ENCODE measurements around the gene DACT3.

DNA sequence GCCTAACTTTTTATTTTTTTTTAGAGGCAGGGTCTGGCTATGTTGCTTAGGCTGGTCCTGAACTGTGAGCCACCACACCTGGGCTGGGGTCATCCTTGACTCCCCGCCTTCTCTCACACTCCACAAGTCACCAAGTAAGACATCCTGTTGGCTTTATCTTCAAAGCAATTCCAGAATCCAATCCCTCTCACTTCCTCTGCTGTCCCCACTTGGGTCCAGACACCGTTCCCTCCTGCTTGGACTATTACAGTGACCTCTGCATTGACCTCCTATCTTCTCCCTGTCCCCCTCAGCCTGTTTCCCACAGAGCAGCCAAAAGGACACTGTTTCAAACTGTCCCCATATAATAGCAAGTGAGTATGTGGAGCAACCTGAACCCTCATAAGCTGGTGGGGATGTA, 20.3 kb downstream of the DACT3 start:
- TF ChIP-seq RFX5 (IDR thresholded peaks at IDR 0.05; ENCODE audit: low read length) (no peak), NFIC (IDR thresholded peaks at IDR 0.05; ENCODE audit: borderline replicate concordance) (no peak), ZBTB33 (IDR thresholded peaks at IDR 0.05; ENCODE audit: borderline replicate concordance, low read depth) (no peak), SMC3 (IDR thresholded peaks at IDR 0.05; ENCODE audit: low read depth, low read length) (no peak), EP300 (IDR thresholded peaks at IDR 0.05; ENCODE audit: borderline replicate concordance in 1 of 2, low read depth in 1 of 2, low read length in 1 of 2) (no peak), GATA2 (CRISPR knock-in tag; IDR thresholded peaks at IDR 0.05) (no peak), GABPA (IDR thresholded peaks at IDR 0.05; ENCODE audit: low read depth) (no peak), POLR2AphosphoS5 (IDR thresholded peaks at IDR 0.05; ENCODE audit: low read depth, low read length) (no peak), MXI1 (IDR thresholded peaks at IDR 0.05; ENCODE audit: low read depth, low read length) (no peak), RXRA (IDR thresholded peaks at IDR 0.05; ENCODE audit: borderline replicate concordance, low read depth) (no peak)
- TF ChIP-seq, protein P1, sequence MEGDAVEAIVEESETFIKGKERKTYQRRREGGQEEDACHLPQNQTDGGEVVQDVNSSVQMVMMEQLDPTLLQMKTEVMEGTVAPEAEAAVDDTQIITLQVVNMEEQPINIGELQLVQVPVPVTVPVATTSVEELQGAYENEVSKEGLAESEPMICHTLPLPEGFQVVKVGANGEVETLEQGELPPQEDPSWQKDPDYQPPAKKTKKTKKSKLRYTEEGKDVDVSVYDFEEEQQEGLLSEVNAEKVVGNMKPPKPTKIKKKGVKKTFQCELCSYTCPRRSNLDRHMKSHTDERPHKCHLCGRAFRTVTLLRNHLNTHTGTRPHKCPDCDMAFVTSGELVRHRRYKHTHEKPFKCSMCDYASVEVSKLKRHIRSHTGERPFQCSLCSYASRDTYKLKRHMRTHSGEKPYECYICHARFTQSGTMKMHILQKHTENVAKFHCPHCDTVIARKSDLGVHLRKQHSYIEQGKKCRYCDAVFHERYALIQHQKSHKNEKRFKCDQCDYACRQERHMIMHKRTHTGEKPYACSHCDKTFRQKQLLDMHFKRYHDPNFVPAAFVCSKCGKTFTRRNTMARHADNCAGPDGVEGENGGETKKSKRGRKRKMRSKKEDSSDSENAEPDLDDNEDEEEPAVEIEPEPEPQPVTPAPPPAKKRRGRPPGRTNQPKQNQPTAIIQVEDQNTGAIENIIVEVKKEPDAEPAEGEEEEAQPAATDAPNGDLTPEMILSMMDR (IDR thresholded peaks at IDR 0.05): no peak
- TF ChIP-seq, protein P2, sequence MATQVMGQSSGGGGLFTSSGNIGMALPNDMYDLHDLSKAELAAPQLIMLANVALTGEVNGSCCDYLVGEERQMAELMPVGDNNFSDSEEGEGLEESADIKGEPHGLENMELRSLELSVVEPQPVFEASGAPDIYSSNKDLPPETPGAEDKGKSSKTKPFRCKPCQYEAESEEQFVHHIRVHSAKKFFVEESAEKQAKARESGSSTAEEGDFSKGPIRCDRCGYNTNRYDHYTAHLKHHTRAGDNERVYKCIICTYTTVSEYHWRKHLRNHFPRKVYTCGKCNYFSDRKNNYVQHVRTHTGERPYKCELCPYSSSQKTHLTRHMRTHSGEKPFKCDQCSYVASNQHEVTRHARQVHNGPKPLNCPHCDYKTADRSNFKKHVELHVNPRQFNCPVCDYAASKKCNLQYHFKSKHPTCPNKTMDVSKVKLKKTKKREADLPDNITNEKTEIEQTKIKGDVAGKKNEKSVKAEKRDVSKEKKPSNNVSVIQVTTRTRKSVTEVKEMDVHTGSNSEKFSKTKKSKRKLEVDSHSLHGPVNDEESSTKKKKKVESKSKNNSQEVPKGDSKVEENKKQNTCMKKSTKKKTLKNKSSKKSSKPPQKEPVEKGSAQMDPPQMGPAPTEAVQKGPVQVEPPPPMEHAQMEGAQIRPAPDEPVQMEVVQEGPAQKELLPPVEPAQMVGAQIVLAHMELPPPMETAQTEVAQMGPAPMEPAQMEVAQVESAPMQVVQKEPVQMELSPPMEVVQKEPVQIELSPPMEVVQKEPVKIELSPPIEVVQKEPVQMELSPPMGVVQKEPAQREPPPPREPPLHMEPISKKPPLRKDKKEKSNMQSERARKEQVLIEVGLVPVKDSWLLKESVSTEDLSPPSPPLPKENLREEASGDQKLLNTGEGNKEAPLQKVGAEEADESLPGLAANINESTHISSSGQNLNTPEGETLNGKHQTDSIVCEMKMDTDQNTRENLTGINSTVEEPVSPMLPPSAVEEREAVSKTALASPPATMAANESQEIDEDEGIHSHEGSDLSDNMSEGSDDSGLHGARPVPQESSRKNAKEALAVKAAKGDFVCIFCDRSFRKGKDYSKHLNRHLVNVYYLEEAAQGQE (IDR thresholded peaks at IDR 0.05; ENCODE audit: low read depth, low read length): no peak
- TF ChIP-seq, protein P3, sequence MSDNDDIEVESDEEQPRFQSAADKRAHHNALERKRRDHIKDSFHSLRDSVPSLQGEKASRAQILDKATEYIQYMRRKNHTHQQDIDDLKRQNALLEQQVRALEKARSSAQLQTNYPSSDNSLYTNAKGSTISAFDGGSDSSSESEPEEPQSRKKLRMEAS (IDR thresholded peaks at IDR 0.05; ENCODE audit: low read depth): no peak
- TF ChIP-seq, protein P4, sequence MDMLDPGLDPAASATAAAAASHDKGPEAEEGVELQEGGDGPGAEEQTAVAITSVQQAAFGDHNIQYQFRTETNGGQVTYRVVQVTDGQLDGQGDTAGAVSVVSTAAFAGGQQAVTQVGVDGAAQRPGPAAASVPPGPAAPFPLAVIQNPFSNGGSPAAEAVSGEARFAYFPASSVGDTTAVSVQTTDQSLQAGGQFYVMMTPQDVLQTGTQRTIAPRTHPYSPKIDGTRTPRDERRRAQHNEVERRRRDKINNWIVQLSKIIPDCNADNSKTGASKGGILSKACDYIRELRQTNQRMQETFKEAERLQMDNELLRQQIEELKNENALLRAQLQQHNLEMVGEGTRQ (IDR thresholded peaks at IDR 0.05; ENCODE audit: borderline replicate concordance, low read depth, low read length): no peak

Measured in SK-N-SH (cell line).